ENCODE data around the gene PTF1A.

Gene PTF1A
- total RNA-seq, result 0 reads per million in 2 experiments

- no peak for DNase-seq (ENCODE audit: low read depth)
These were observed at the start of gene PTF1A for GRCh38 chr10:23191764-23192711. TSS of gene PTF1A (plus strand) at chr10:23192312. CDS start at chr10:23192531, 219 bp downstream.

- no peak for DNase-seq (ENCODE audit: low read depth)
These were observed 45.9 kb upstream of the PTF1A start for GRCh38 chr10:23146258-23146657.

- no peak for DNase-seq (ENCODE audit: low read depth)
These were observed 45.1 kb upstream of the PTF1A start for GRCh38 chr10:23147035-23147434.

- DNase-seq (ENCODE audit: low read depth), result no peak
These were observed 43.9 kb upstream of the PTF1A start for GRCh38 chr10:23148214-23148613.

- no peak for DNase-seq (ENCODE audit: low read depth)
These were observed 42.0 kb upstream of the PTF1A start for GRCh38 chr10:23150091-23150490.

- DNase-seq (ENCODE audit: low read depth), result no peak
These were observed 41.5 kb upstream of the PTF1A start for GRCh38 chr10:23150610-23151009.

- DNase-seq (ENCODE audit: low read depth), result no peak
These were observed 41.0 kb upstream of the PTF1A start for GRCh38 chr10:23151071-23151470.

- DNase-seq (ENCODE audit: low read depth), result no peak
These were observed 36.9 kb upstream of the PTF1A start for GRCh38 chr10:23155169-23155568.

GRCh38 chr10:23156447-23157150 is 35.5 kb upstream of the PTF1A start:
- DNase-seq (ENCODE audit: low read depth), result no peak

GRCh38 chr10:23157239-23157681 is 34.9 kb upstream of the PTF1A start:
- DNase-seq (ENCODE audit: low read depth), result no peak

GRCh38 chr10:23157691-23158369 is 34.3 kb upstream of the PTF1A start:
- no peak for DNase-seq (ENCODE audit: low read depth)

GRCh38 chr10:23158370-23158769 is 33.7 kb upstream of the PTF1A start:
- DNase-seq (ENCODE audit: low read depth), result peak; percentile 7

GRCh38 chr10:23171232-23171876 is 20.8 kb upstream of the PTF1A start:
- no peak for DNase-seq (ENCODE audit: low read depth)

GRCh38 chr10:23172429-23173213 is 19.5 kb upstream of the PTF1A start:
- DNase-seq (ENCODE audit: low read depth), result no peak

- no peak for DNase-seq (ENCODE audit: low read depth)
These were observed 18.7 kb upstream of the PTF1A start for GRCh38 chr10:23173214-23174073.

GRCh38 chr10:23174074-23174976 is 17.8 kb upstream of the PTF1A start:
- DNase-seq (ENCODE audit: low read depth), result no peak

GRCh38 chr10:23174977-23175512 is 17.1 kb upstream of the PTF1A start:
- DNase-seq (ENCODE audit: low read depth), result no peak

- no peak for DNase-seq (ENCODE audit: low read depth)
These were observed 5.9 kb upstream of the PTF1A start for GRCh38 chr10:23186178-23186577.

- no peak for DNase-seq (ENCODE audit: low read depth)
These were observed 5.4 kb upstream of the PTF1A start for GRCh38 chr10:23186697-23187096.

All from T follicular helper cell (primary cell).